Activated T-helper 2 cell treated with anti-CD3 and anti-CD28 coated beads, Interferon-gamma antibody, Interleukin-2, Interleukin-4, amounts not matched to agents 10 μg/mL and 5 μg/mL and 100 μg/mL, durations not matched to agents 14 hours and 24 hours and 36 hours (primary cell): Measurements from ENCODE around the gene HACD1. TPM values are rescaled to one million over a fixed set of nuclear protein-coding genes. Genes with fewer than 3 reads are reported as not detected.

ENCODE experiments used
- DNase-seq: peaks from one replicate; pipeline ENCODE4 v3.0.0; 2021; ENCODE audit warnings: low spot score
- H3K27ac Mint-ChIP-seq: one replicate; pipeline ENCODE4 v1.8.0; 2021; ENCODE audit warnings: mixed read lengths
- H3K27me3 Mint-ChIP-seq: one replicate; pipeline ENCODE4 v1.8.0; 2021; ENCODE audit warnings: low read depth, mixed read lengths
- H3K36me3 Mint-ChIP-seq: one replicate; pipeline ENCODE4 v1.8.0; 2021; ENCODE audit warnings: low read depth, mixed read lengths
- H3K4me1 Mint-ChIP-seq: one replicate; pipeline ENCODE4 v1.8.0; 2021; ENCODE audit warnings: low read depth, mixed read lengths
- H3K4me3 Mint-ChIP-seq: one replicate; pipeline ENCODE4 v1.8.0; 2021; ENCODE audit warnings: low read depth, mild to moderate bottlenecking, moderate library complexity, mixed read lengths
- H3K9me3 Mint-ChIP-seq: one replicate; pipeline ENCODE4 v1.8.0; 2021; ENCODE audit warnings: mixed read lengths
- intact Hi-C: fragments of 100-400 bp; cut with micrococcal nuclease; formaldehyde crosslinking; loops from one replicate; pipeline ENCODE4 v1.15.1; 2023
- total RNA-seq: library from RNA; stranded (reverse); gene quantifications from 2 replicates; pipeline ENCODE4 v1.2.3, GENCODE V29; 2022

HACD1 gene
- total RNA-seq: 6.0 and 6.6 TPM in 2 replicates

- peak within 1 kb of the TSS; percentile 82 for H3K4me3 Mint-ChIP-seq
- no peaks in the 10 kb centered on the region for H3K36me3 Mint-ChIP-seq
- H3K27me3 Mint-ChIP-seq: peaks cover 29% of the 10 kb centered on the region
- peaks cover 4% of the 10 kb centered on the region for H3K4me1 Mint-ChIP-seq
- no peaks in the 10 kb centered on the region for H3K9me3 Mint-ChIP-seq
- peak within 1 kb of the TSS; percentile 77 for H3K27ac Mint-ChIP-seq
- peak; percentile 34 for DNase-seq
- intact Hi-C loops: loop anchor here (1.0 kb wide), 1 partner anchor 27 kb away; the partner anchor contains the start of gene STAM
These were observed at the start of gene HACD1 for GRCh38 chr10:17617031-17617911. HACD1 (minus strand) TSS chr10:17617374; CDS start chr10:17617339, 35 bp downstream.

GRCh38 chr10:17665747-17666146 is 48.6 kb upstream of the HACD1 start:
- Mint-ChIP-seq H3K36me3 (peaks cover 55% of the 10 kb centered on the region), H3K9me3 (no peaks in the 10 kb centered on the region), H3K4me1 (peaks cover 48% of the 10 kb centered on the region), H3K4me3 (no peak overlapping the region), H3K27me3 (no peaks in the 10 kb centered on the region), H3K27ac (no peak overlapping the region)
- DNase-seq: no peak
- intact Hi-C loops: no loop called here

- H3K4me3 Mint-ChIP-seq: no peak overlapping the region
- H3K36me3 Mint-ChIP-seq: peaks cover 50% of the 10 kb centered on the region
- DNase-seq: no peak
- H3K4me1 Mint-ChIP-seq: peaks cover 37% of the 10 kb centered on the region
- H3K27ac Mint-ChIP-seq: no peak overlapping the region
- H3K27me3 Mint-ChIP-seq: no peaks in the 10 kb centered on the region
- H3K9me3 Mint-ChIP-seq: peaks cover 4% of the 10 kb centered on the region
- intact Hi-C loops: no loop called here
These were observed 46.3 kb upstream of the HACD1 start for GRCh38 chr10:17663450-17663849.

- intact Hi-C loops: no loop called here
- Mint-ChIP-seq H3K4me3 (peak overlapping the region; percentile 30), H3K4me1 (peaks cover 37% of the 10 kb centered on the region), H3K27ac (peak overlapping the region; percentile 1), H3K36me3 (peaks cover 52% of the 10 kb centered on the region), H3K9me3 (peaks cover 13% of the 10 kb centered on the region), H3K27me3 (no peaks in the 10 kb centered on the region)
- DNase-seq: no peak
These were observed 45.3 kb upstream of the HACD1 start for GRCh38 chr10:17662193-17663138.

- Mint-ChIP-seq H3K27me3 (no peaks in the 10 kb centered on the region), H3K9me3 (peaks cover 13% of the 10 kb centered on the region), H3K36me3 (peaks cover 58% of the 10 kb centered on the region), H3K4me1 (peaks cover 42% of the 10 kb centered on the region), H3K27ac (no peak overlapping the region), H3K4me3 (no peak overlapping the region)
- intact Hi-C loops: no loop called here
- no peak for DNase-seq
These were observed 44.3 kb upstream of the HACD1 start for GRCh38 chr10:17661510-17661909.

GRCh38 chr10:17660921-17661320 is 43.7 kb upstream of the HACD1 start:
- no peak overlapping the region for H3K27ac Mint-ChIP-seq
- H3K4me3 Mint-ChIP-seq: no peak overlapping the region
- H3K36me3 Mint-ChIP-seq: peaks cover 59% of the 10 kb centered on the region
- no peak for DNase-seq
- H3K9me3 Mint-ChIP-seq: peaks cover 13% of the 10 kb centered on the region
- peaks cover 45% of the 10 kb centered on the region for H3K4me1 Mint-ChIP-seq
- no peaks in the 10 kb centered on the region for H3K27me3 Mint-ChIP-seq
- intact Hi-C loops: no loop called here

GRCh38 chr10:17659365-17659764 is 42.2 kb upstream of the HACD1 start:
- no peak overlapping the region for H3K4me3 Mint-ChIP-seq
- peaks cover 24% of the 10 kb centered on the region for H3K9me3 Mint-ChIP-seq
- H3K27ac Mint-ChIP-seq: no peak overlapping the region
- intact Hi-C loops: no loop called here
- no peaks in the 10 kb centered on the region for H3K27me3 Mint-ChIP-seq
- H3K4me1 Mint-ChIP-seq: peaks cover 56% of the 10 kb centered on the region
- H3K36me3 Mint-ChIP-seq: peaks cover 74% of the 10 kb centered on the region
- DNase-seq: no peak

- no peak for DNase-seq
- H3K9me3 Mint-ChIP-seq: peaks cover 43% of the 10 kb centered on the region
- intact Hi-C loops: no loop called here
- peak overlapping the region; percentile 18 for H3K27ac Mint-ChIP-seq
- peaks cover 51% of the 10 kb centered on the region for H3K4me1 Mint-ChIP-seq
- H3K27me3 Mint-ChIP-seq: no peaks in the 10 kb centered on the region
- H3K4me3 Mint-ChIP-seq: no peak overlapping the region
- H3K36me3 Mint-ChIP-seq: peaks cover 82% of the 10 kb centered on the region
These were observed 39.9 kb upstream of the HACD1 start for GRCh38 chr10:17657103-17657500.

GRCh38 chr10:17655567-17656146 is 38.5 kb upstream of the HACD1 start:
- peaks cover 55% of the 10 kb centered on the region for H3K4me1 Mint-ChIP-seq
- peak overlapping the region; percentile 70 for H3K27ac Mint-ChIP-seq
- intact Hi-C loops: loop anchor here (1.0 to 2.0 kb wide), 2 partner anchors 9 to 13 kb away; no protein-coding TSS in a partner anchor
- H3K4me3 Mint-ChIP-seq: peak overlapping the region; percentile 11
- peaks cover 82% of the 10 kb centered on the region for H3K36me3 Mint-ChIP-seq
- peaks cover 53% of the 10 kb centered on the region for H3K9me3 Mint-ChIP-seq
- no peaks in the 10 kb centered on the region for H3K27me3 Mint-ChIP-seq
- no peak for DNase-seq

GRCh38 chr10:17655009-17655408 is 37.8 kb upstream of the HACD1 start:
- Mint-ChIP-seq H3K4me1 (peaks cover 61% of the 10 kb centered on the region), H3K9me3 (peaks cover 53% of the 10 kb centered on the region), H3K27me3 (no peaks in the 10 kb centered on the region), H3K4me3 (no peak overlapping the region), H3K36me3 (peaks cover 88% of the 10 kb centered on the region), H3K27ac (peak overlapping the region; percentile 8)
- intact Hi-C loops: loop anchor here (1.0 to 2.0 kb wide), 2 partner anchors 9 to 14 kb away; no protein-coding TSS in a partner anchor
- DNase-seq: no peak

- Mint-ChIP-seq H3K9me3 (peaks cover 51% of the 10 kb centered on the region), H3K27me3 (no peaks in the 10 kb centered on the region), H3K4me3 (no peak overlapping the region), H3K4me1 (peaks cover 71% of the 10 kb centered on the region), H3K27ac (no peak overlapping the region), H3K36me3 (peaks cover 95% of the 10 kb centered on the region)
- intact Hi-C loops: no loop called here
- no peak for DNase-seq
These were observed 35.4 kb upstream of the HACD1 start for GRCh38 chr10:17652585-17652984.

GRCh38 chr10:17651896-17652295 is 34.7 kb upstream of the HACD1 start:
- H3K4me1 Mint-ChIP-seq: peaks cover 70% of the 10 kb centered on the region

More at GRCh38 chr10:17651896-17652295, 34.7 kb upstream of the HACD1 start:
- Mint-ChIP-seq H3K27ac (peak overlapping the region; percentile 57), H3K27me3 (no peaks in the 10 kb centered on the region), H3K9me3 (peaks cover 50% of the 10 kb centered on the region), H3K36me3 (peaks cover 95% of the 10 kb centered on the region), H3K4me3 (peak overlapping the region; percentile 3)
- DNase-seq: no peak
- intact Hi-C loops: no loop called here
